HL-60 (cell line): ENCODE results near the gene OR3A2.

ENCODE experiments used
- CTCF ChIP-seq: IDR thresholded peaks from one replicate; pipeline ENCODE4 v1.5.1; 2011; ENCODE audit warnings: low read length, control low read depth, inconsistent platforms; ENCODE audit not compliant: insufficient read depth
- POLR2AphosphoS5 ChIP-seq: IDR thresholded peaks from 2 replicates; pipeline ENCODE4 v1.6.1; 2012; ENCODE audit warnings: low read depth

- TF ChIP-seq POLR2AphosphoS5 (no peak), CTCF (no peak)
Observed at GRCh38 chr17:3389791-3390190, 3.7 kb upstream of the OR3A2 start.
